OCI-LY1 (cell line): ENCODE data around the gene ZDHHC14.

Experiments used
- CTCF ChIP-seq: fragments of 200-600 bp; sonication (generic), shearing (Covaris generic); IDR thresholded peaks from 2 replicates; pipeline ENCODE4 v1.5.1; 2017; ENCODE audit warnings: mild to moderate bottlenecking, antibody characterized with exemption, low read length, moderate library complexity, mixed read lengths
- EZH2 ChIP-seq: fragments of 200-600 bp; sonication (generic), shearing (Covaris generic); IDR thresholded peaks from 2 replicates; pipeline ENCODE4 v1.8.0; 2017; ENCODE audit warnings: borderline replicate concordance, mixed run types, mild to moderate bottlenecking, antibody characterized with exemption, low read length, moderate library complexity, mixed read lengths

DNA sequence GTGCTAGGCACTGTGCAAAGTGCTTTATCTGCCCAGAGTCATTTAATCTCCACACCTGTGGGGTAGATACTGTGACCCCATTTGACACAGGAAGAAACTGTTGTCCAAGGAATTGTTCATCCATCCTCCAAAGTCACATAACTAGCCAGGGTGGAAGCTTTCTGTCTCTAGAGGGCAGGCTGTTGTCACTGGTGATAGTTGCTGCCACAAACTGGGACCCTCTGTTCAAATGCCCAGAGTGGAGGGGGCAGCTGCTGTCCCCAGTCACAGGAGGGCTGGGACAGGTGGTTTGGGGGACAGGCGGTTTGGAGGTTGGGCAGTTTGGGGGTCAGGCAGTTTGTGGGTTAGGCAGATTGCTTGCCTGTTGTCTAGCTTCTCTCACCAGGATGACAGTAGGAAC is 41.6 kb upstream of the ZDHHC14 start:
- TF ChIP-seq CTCF = peak; percentile 32; the same call in 1 of the 2 replicates
- TF ChIP-seq EZH2 = no peak
